Middle frontal gyrus (tissue), 1 donor: Measurements from ENCODE around the gene ITGA7.
"Not testable (repeated sequence)": the region's sequence is repeated elsewhere in the genome, so short reads cannot be mapped to it uniquely, and the experiment has no call there.

Source experiments
- DNase-seq: peaks from one replicate; pipeline ENCODE4 v3.0.0-alpha.2; 2015; ENCODE audit warnings: low spot score; ENCODE audit errors: extremely low spot score

Gene ITGA7

GRCh38 chr12:55650620-55651298 lies 56.9 kb downstream of the ITGA7 start:
- not testable (repeated sequence) for DNase-seq

- DNase-seq: no peak
Measured at GRCh38 chr12:55647027-55647426, 60.7 kb downstream of the ITGA7 start.

- DNase-seq: no peak
Measured at GRCh38 chr12:55644591-55644990, 63.1 kb downstream of the ITGA7 start.

- DNase-seq: no peak
Measured at GRCh38 chr12:55642669-55643068, 65.0 kb downstream of the ITGA7 start.

GRCh38 chr12:55642267-55642666 lies 65.4 kb downstream of the ITGA7 start:
- no peak for DNase-seq

GRCh38 chr12:55641595-55641994 lies 66.1 kb downstream of the ITGA7 start:
- no peak for DNase-seq

- no peak for DNase-seq
Measured at GRCh38 chr12:55637467-55637866, 70.2 kb downstream of the ITGA7 start.

GRCh38 chr12:55636853-55637252 lies 70.9 kb downstream of the ITGA7 start, which contains the start of gene OR10P1:
OR10P1 (plus strand) TSS chr12:55636892; CDS start chr12:55636892, 0 bp downstream.
- DNase-seq: no peak

GRCh38 chr12:55636116-55636655 lies 71.5 kb downstream of the ITGA7 start:
- no peak for DNase-seq
